ENCODE measurements around the gene RNF123. TPM values are rescaled to one million over a fixed set of nuclear protein-coding genes. Genes with fewer than 3 reads are reported as not detected.

Gene RNF123
- total and polyA plus RNA-seq, 4 donors: 22.2 to 45.0 (median 23.1) TPM

Small RNAs within 50 kb of the gene (small RNA-seq; reads per million reads assigned to genes)
- gene AMIGO3 (ENCODE audit: low replicate concordance) (not detected), gene COX6CP14 (ENCODE audit: low replicate concordance) (not detected)

Other genes with a start within 250 kb of the RNF123 start
- gene DAG1, start 219.3 kb upstream of the RNF123 start, total RNA-seq: 100 to 1,000 TPM in 1 of 2 donors, 10 to 100 TPM in 1; 40.4 to 100 TPM
- gene DAG1, start 219.3 kb upstream of the RNF123 start, polyA plus RNA-seq: 10 to 100 TPM; 18.2 to 35.6 TPM
- gene BSN, start 135.1 kb upstream of the RNF123 start, total RNA-seq: under 1 TPM; 0.68 to 0.71 TPM
- gene BSN, start 135.1 kb upstream of the RNF123 start, polyA plus RNA-seq: under 1 TPM; 0.09 to 0.26 TPM
- 100 to 1,000 TPM in 1 of 2 donors, 10 to 100 TPM in 1; 58.4 to 119 TPM for gene APEH, start 15.2 kb upstream of the RNF123 start, total RNA-seq
- 10 to 100 TPM; 25.2 to 80.0 TPM for gene APEH, start 15.2 kb upstream of the RNF123 start, polyA plus RNA-seq
- 10 to 100 TPM; 13.3 to 21.1 TPM for gene MST1, start 83 bp upstream of the RNF123 start, total RNA-seq
- gene MST1, start 83 bp upstream of the RNF123 start, polyA plus RNA-seq: 10 to 100 TPM in 1 of 2 donors, 1 to 10 TPM in 1; 8.3 to 27.0 TPM
- gene AMIGO3, start 30.1 kb downstream of the RNF123 start, total RNA-seq: under 1 TPM in 1 of 2 donors, not detected in 1; 0.25 TPM
- under 1 TPM; 0.51 to 0.63 TPM for gene AMIGO3, start 30.1 kb downstream of the RNF123 start, polyA plus RNA-seq
- gene GMPPB, start 34.4 kb downstream of the RNF123 start, total RNA-seq: 10 to 100 TPM; 10.8 to 81.2 TPM
- 10 to 100 TPM; 27.5 to 64.8 TPM for gene GMPPB, start 34.4 kb downstream of the RNF123 start, polyA plus RNA-seq
- 10 to 100 TPM; 38.7 to 54.9 TPM for gene IP6K1, start 97.0 kb downstream of the RNF123 start, total RNA-seq
- 10 to 100 TPM; 16.1 to 26.3 TPM for gene IP6K1, start 97.0 kb downstream of the RNF123 start, polyA plus RNA-seq
- 10 to 100 TPM in 1 of 2 donors, 1 to 10 TPM in 1; 7.8 to 27.0 TPM for gene CDHR4, start 110.3 kb downstream of the RNF123 start, total RNA-seq
- gene CDHR4, start 110.3 kb downstream of the RNF123 start, polyA plus RNA-seq: 1 to 10 TPM; 6.3 to 9.8 TPM
- 1 to 10 TPM; 6.1 to 7.1 TPM for gene INKA1, start 113.7 kb downstream of the RNF123 start, total RNA-seq
- gene INKA1, start 113.7 kb downstream of the RNF123 start, polyA plus RNA-seq: 10 to 100 TPM in 1 of 2 donors, 1 to 10 TPM in 1; 6.8 to 10.8 TPM
- 100 to 1,000 TPM in 1 of 2 donors, 10 to 100 TPM in 1; 79.4 to 112 TPM for gene UBA7, start 124.4 kb downstream of the RNF123 start, total RNA-seq
- 10 to 100 TPM; 53.0 to 72.4 TPM for gene UBA7, start 124.4 kb downstream of the RNF123 start, polyA plus RNA-seq
- gene TRAIP, start 167.0 kb downstream of the RNF123 start, total RNA-seq: 1 to 10 TPM; 2.7 to 3.2 TPM
- gene TRAIP, start 167.0 kb downstream of the RNF123 start, polyA plus RNA-seq: 1 to 10 TPM; 1.8 to 2.1 TPM
- gene CAMKV, start 180.3 kb downstream of the RNF123 start, total RNA-seq: under 1 TPM in 1 of 2 donors, not detected in 1; 0.34 TPM
- not detected for gene CAMKV, start 180.3 kb downstream of the RNF123 start, polyA plus RNA-seq
- 10 to 100 TPM in 1 of 2 donors, 1 to 10 TPM in 1; 5.6 to 54.8 TPM for gene MST1R, start 214.3 kb downstream of the RNF123 start, total RNA-seq
- 10 to 100 TPM; 18.6 to 38.8 TPM for gene MST1R, start 214.3 kb downstream of the RNF123 start, polyA plus RNA-seq
- gene MON1A, start 240.3 kb downstream of the RNF123 start, total RNA-seq: 10 to 100 TPM in 1 of 2 donors, 1 to 10 TPM in 1; 7.0 to 12.3 TPM
- gene MON1A, start 240.3 kb downstream of the RNF123 start, polyA plus RNA-seq: 10 to 100 TPM in 1 of 2 donors, 1 to 10 TPM in 1; 8.5 to 10.3 TPM